GM18502 (cell line): Measurements from ENCODE around the gene SKA2.
"Not testable (repeated sequence)": the region's sequence is repeated elsewhere in the genome, so short reads cannot be mapped to it uniquely, and the experiment has no call there.

Experiments
- ATAC-seq: cut with Tn5 transposase; IDR thresholded peaks from one replicate; pipeline ENCODE4 v1.9.1; 2021; ENCODE audit warnings: mild to moderate bottlenecking; ENCODE audit not compliant: unreplicated experiment, poor library complexity

The SKA2 gene

DNA sequence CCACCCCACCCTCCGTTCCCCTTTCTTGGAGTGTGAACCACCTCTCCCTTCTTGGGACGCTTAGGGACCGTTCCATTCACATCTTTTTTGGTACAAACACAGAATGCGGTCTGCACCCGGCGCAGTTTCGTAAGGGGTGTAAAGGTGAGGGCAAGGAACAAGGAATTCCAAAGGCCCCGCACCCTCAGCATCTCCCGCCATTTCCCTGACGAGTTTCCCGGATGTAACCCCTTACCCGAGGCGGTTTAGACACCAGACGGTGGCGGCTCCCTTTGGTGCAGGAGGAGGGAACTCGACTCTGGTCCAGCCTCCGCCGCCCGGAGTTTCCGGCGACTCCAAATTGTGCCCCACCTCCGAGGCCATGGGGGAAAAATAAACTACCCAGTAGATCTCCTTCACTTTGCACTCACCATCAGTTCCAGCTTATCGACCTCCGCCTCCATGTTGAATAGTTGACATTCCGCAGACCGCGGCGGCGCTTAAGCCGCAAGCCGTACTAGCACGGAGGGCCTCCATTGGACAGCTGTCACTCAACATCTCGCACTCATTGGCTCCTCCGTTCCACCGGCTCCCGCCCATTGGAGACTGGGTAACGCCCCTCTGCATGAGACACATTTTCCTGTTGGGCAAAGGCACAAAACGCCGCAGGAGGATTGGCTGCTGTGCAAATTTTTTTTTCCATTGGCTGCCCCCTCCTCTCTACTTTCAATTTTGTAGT is at the start of gene SKA2:
SKA2 (minus strand) TSS at position 466 of the 718 bp plus-strand sequence; CDS start at position 443, 23 bp downstream.
- ATAC-seq: peak; percentile 84

DNA sequence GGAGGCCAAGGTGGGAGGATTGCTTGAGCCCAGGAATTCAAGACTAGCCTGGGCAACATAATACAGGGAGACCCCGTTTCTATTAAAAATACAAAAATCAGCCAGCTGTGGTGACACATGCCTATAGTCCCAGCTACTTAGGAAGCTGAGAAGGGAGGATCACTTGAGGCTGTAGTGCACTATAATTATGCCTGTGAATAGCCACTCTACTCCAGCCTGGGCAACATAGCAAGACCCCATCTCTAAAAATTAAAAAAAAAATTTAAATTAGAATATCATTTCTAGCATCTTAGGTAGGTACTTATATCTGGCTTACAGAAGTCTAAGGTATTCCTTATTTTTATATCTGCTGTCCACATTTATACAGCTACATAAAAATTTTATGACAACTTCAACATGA is 47.3 kb upstream of the SKA2 start:
- no peak for ATAC-seq

DNA sequence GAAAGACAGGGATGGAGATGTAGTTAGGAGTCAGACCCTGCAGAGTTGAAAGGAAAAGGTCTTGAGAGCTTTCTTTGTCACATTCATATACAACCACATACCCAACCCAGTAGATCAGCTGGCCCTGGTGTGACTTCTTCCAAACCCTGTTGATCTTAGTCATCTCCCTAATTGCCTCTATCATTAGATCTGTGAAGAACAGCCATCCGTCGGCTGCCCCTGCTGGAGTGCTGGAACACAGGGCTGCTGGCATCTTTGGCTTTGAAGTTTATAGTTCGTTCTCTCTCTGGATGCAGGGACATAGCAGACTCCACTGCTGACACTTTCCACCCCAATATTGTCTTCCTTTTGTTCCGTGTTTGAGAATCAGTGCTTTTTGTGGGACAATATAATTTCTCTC is 44.4 kb upstream of the SKA2 start:
- no peak for ATAC-seq

DNA sequence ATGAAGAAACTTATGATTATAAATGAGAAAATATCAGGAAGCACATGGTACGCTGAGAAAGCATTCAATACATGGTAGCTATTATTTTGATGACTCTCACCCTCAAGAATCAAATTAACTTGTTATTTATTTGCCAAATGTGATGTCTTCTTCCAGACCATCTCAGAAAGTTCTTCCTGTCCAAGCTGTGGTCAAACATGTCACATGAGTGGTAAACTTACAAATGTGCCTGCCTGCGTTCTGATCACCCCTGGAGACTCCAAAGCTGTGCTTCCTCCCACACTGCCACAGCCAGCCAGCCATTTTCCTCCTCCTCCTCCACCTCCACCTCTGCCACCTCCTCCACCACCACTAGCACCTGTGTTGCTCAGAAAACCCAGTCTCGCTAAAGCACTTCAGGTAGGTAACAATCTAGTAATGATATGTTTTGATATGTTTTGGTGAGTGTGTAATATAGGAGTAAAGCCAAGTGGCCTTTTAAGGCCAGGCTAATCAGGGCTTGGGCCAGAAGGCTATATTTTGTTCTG is 38.4 kb upstream of the SKA2 start:
- ATAC-seq: no peak

- ATAC-seq: no peak
Observed at GRCh38 chr17:59190806-59191205, 35.8 kb upstream of the SKA2 start.

GRCh38 chr17:59186850-59187249 is 31.9 kb upstream of the SKA2 start:
- ATAC-seq: no peak

DNA sequence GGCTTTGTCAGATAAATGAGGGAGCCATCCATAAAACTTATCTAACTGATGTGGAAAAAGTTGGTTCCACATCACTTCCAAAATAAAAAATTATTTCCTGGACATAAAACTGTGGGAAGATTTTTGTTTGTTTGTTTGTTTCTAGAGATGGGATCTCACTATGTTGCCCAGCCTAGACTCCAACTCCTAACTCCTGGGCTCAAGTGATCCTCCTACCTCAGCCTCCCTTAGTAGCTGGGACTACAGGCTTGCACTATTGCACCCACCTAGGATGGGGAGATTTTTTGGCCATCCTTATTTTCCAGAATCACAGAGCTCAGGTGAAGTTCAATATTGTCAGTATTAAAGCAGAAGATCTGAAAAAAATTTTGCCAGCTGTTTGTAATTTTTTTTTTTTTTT is 31.0 kb upstream of the SKA2 start:
- ATAC-seq: no peak

GRCh38 chr17:59181481-59181880 is 26.5 kb upstream of the SKA2 start:
- no peak for ATAC-seq

- ATAC-seq: no peak
Observed at GRCh38 chr17:59180626-59181025, 25.6 kb upstream of the SKA2 start.

DNA sequence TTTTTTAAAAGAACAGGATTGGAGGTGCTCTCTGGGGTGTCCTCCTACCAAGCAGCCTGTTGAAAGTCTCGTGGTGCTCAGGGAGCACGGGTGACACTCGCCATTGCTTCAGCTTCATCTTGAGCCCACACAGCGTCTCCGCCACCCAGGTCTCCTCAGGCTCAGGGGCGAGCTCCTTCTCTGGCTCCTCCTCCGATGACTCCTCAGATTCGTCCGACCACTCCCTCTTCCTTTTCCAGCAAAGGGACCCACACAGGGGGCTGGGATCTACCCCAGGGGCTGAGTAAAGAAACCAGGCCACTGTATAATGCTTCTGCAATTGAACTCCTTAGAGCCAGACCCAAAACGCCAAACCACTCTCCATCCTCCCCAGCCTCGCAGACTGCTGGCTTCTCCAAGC is 24.6 kb upstream of the SKA2 start:
- ATAC-seq: not testable (repeated sequence)

- no peak for ATAC-seq
Observed at GRCh38 chr17:59178266-59178985, 23.4 kb upstream of the SKA2 start.

DNA sequence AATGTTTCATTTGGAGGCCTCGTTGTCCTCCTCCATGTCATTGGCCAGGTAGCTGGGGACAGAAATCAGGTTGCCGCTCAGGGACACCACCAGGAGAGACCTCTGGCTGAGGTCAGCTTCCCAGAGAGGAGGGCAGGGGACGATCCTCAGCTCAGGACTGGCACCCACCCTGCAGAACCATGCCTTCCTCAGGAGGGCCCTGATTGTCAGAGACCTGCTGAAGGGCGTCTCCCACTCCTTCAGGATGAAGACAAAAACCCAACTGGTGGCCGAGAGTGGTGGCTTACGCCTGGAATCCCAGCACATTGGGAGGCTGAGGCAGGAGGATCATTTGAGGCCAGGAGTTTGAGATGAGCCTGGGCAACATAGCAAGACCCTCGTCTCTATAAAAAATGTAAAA is 20.1 kb upstream of the SKA2 start:
- no peak for ATAC-seq

- no peak for ATAC-seq
Observed at GRCh38 chr17:59174671-59175070, 19.7 kb upstream of the SKA2 start.

DNA sequence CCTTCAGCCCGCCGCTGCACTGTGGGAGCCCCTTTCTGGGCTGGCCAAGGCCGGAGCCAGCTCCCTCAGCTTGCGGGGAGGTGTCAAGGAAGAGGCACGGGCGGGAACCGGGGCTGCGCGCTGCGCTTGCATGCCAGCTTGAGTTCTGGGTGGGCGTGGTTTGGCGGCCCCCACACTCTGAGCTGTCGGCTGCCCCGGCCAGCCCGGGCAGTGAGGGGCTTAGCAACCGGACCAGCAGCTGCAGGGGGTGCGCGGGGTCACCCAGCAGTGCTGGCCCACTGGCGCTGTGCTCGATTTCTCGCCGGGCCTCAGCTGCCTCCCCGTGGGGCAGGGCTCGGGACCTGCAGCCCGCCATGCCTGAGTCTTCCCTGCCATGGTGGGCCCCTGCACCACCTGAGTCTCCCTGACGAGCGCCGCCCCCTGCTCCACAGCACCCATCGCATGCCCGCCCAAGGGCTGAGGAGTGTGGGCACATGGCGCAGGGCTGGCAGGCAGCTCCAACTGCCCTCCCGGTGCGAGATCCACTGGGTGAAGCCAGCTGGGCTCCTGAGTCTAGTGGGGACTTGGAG is 17.5 kb upstream of the SKA2 start:
- ATAC-seq: no peak

- no peak for ATAC-seq
Observed at GRCh38 chr17:59167571-59168001, 12.6 kb upstream of the SKA2 start.

DNA sequence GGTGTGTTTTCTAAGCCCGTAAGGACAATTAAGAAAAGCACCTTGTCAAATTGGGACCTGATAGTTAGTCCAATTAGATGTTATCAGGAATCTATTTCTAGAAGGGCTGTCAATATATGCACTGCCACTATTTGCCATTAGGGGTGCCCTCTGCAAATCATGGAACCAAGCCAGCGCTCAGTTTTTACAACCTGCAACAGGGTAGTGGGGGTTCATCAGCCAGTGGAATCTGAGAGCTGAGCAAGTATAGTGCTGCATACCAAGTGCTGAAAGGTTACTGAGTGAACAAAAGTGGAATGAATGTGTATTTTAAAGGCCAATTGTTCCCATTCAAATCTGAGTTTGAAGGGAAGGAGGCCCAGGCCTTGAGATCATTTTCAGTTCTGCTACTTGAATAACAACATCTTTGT is 11.0 kb upstream of the SKA2 start:
- ATAC-seq: peak; percentile 48

DNA sequence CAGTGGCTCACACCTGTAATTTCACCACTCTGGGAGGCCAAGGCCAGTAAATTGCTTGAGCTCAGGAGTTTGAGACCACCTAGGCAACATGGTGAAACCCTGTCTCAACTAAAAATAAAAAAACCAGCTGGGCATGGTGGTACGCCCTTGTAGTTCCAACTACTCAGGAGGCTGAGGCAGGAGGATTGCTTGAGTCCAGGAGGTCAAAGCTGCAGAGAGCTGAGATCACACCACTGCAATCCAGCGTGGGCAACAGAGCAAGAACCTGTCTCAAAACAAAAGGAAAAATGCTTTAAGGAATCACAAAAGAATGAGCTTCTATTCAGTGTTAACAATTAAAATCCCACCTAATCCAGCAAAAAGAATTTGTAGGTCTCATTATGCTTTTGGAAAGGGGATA is 6.5 kb upstream of the SKA2 start:
- no peak for ATAC-seq

GRCh38 chr17:59160157-59161025 is 5.4 kb upstream of the SKA2 start:
- no peak for ATAC-seq

DNA sequence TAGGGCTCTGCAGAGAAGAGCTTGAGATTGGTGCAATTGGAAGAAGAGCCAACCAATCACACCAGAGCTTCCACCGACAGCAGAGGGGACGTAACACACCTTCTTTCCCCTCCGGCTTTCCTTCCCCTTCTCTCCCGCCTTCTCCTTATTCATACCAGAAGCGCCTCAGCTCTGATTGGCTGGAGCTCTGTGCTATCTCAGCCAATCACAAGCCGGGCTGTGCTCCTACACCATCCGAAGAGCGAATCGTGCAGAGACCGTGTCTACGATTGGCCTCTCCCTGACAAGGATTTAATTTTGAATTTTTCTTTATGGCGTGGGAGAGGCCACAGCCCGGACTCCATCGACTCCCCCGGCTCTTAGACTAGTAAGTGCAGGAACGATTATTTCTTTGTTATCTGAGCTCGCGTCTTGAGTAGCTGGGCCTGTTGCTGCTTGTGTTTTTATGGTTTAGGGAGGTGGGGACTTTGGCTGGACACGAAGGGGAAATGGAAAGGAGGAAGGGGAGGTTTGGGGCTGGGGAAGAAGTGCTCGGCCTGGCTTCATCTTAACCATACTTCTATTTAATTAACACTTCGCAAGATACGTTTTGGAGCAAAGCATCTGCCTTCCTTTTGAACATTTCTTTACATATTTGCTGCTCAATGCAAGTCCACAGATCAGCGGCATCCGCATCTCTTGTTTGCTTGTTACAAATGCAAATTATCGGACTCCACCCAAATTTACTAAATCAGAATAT is 622 bp upstream of the SKA2 start, which contains the start of gene PRR11:
PRR11 (plus strand) TSS at position 308 of the 739 bp plus-strand sequence. CDS start 14,007 bp downstream, outside the sequence.
- ATAC-seq: peak; percentile 82
